ENCODE measurements around the gene TIPIN. TPM values are rescaled to one million over a fixed set of nuclear protein-coding genes. Genes with fewer than 3 reads are reported as not detected.

The TIPIN gene
- total and polyA plus RNA-seq, 3 donors from 2014 or later: 20.7 to 36.8 (median 31.7) TPM

GRCh38 chr15:66293419-66294156 is 62.9 kb downstream of the TIPIN start, which contains the start of gene DIS3L:
Gene DIS3L, plus strand, starts transcription at chr15:66293568. Its CDS starts 29 bp downstream, at chr15:66293597.
- H3K27ac ChIP-seq: peak within 1 kb of the TSS; percentile 95 to 96
- H3K36me3 ChIP-seq (ENCODE audit: low read depth, missing control alignments): no peaks in the 10 kb centered on the region
- DNase-seq: peak; percentile 73
- H3K9me3 ChIP-seq: no peaks in the 10 kb centered on the region
- TF ChIP-seq CTCF (IDR thresholded peaks at IDR 0.05) (no peak), POLR2A (IDR thresholded peaks at IDR 0.05) (no peak)
- WGBS, 2 donors: 0% methylated on average over 56 of the region's 92 CpGs; no CpG with 5 or more reads in 1 of the 2 donors
- peak within 1 kb of the TSS; percentile 78 for H3K4me3 ChIP-seq
- no peaks in the 10 kb centered on the region for H3K27me3 ChIP-seq
- intact Hi-C loops (cut with DNase I; ENCODE audit: low total_unique reads): no loop called here
- H3K4me1 ChIP-seq: peaks cover 19% of the 10 kb centered on the region

- peak; percentile 43 for DNase-seq
- no peak for TF ChIP-seq CTCF (IDR thresholded peaks at IDR 0.05)
- no peak for TF ChIP-seq POLR2A (IDR thresholded peaks at IDR 0.05)
- Histone ChIP-seq H3K4me3 (peak overlapping the region; percentile 78), H3K9me3 (no peaks in the 10 kb centered on the region), H3K27me3 (no peaks in the 10 kb centered on the region), H3K27ac (peak overlapping the region; percentile 95 to 96), H3K36me3 (ENCODE audit: low read depth, missing control alignments) (no peaks in the 10 kb centered on the region), H3K4me1 (peaks cover 19% of the 10 kb centered on the region)
- WGBS, 2 donors: 5 to 7% methylated on average over 22 of the region's 22 CpGs
- intact Hi-C loops (cut with DNase I; ENCODE audit: low total_unique reads): no loop called here
Observed at GRCh38 chr15:66292571-66293418, 63.7 kb downstream of the TIPIN start.

GRCh38 chr15:66291816-66292570 is 64.5 kb downstream of the TIPIN start:
- Histone ChIP-seq H3K27me3 (no peaks in the 10 kb centered on the region), H3K4me3 (no peak overlapping the region), H3K9me3 (no peaks in the 10 kb centered on the region), H3K36me3 (ENCODE audit: low read depth, missing control alignments) (no peaks in the 10 kb centered on the region), H3K4me1 (peaks cover 19% of the 10 kb centered on the region), H3K27ac (peak overlapping the region in 1 of 2 donors; percentile 95)
- no peak for DNase-seq
- WGBS, 2 donors: 54% methylated on average over 6 of the region's 6 CpGs
- intact Hi-C loops (cut with DNase I; ENCODE audit: low total_unique reads): no loop called here
- TF ChIP-seq CTCF (IDR thresholded peaks at IDR 0.05) (no peak), POLR2A (IDR thresholded peaks at IDR 0.05) (no peak)

- DNase-seq: no peak
- Histone ChIP-seq H3K9me3 (no peaks in the 10 kb centered on the region), H3K27me3 (no peaks in the 10 kb centered on the region)
Observed at GRCh38 chr15:66290518-66290917, 66.0 kb downstream of the TIPIN start.

More at GRCh38 chr15:66290518-66290917, 66.0 kb downstream of the TIPIN start:
- no peaks in the 10 kb centered on the region for H3K36me3 ChIP-seq (ENCODE audit: low read depth, missing control alignments)
- H3K4me1 ChIP-seq: peaks cover 15% of the 10 kb centered on the region
- H3K4me3 ChIP-seq: no peak overlapping the region
- TF ChIP-seq CTCF (IDR thresholded peaks at IDR 0.05) (no peak), POLR2A (IDR thresholded peaks at IDR 0.05) (no peak)
- no peak overlapping the region for H3K27ac ChIP-seq
- intact Hi-C loops (cut with DNase I; ENCODE audit: low total_unique reads): no loop called here
